SK-N-MC (cell line): ENCODE results near the gene NKD1.

Experiments
- EZH2 ChIP-seq: fragments of 200-600 bp; sonication (generic); IDR thresholded peaks from one replicate; pipeline ENCODE4 v1.6.1; 2017; ENCODE audit warnings: antibody characterized with exemption
- POLR2AphosphoS5 ChIP-seq: IDR thresholded peaks from 2 replicates; pipeline ENCODE4 v1.6.1; 2012; ENCODE audit warnings: mild to moderate bottlenecking, low read depth, low read length, borderline replicate concordance

- TF ChIP-seq POLR2AphosphoS5: no peak
- no peak for TF ChIP-seq EZH2
Observed at GRCh38 chr16:50573947-50574744, 25.9 kb downstream of the NKD1 start.
